ENCODE data around the gene ATP9B.

DNA sequence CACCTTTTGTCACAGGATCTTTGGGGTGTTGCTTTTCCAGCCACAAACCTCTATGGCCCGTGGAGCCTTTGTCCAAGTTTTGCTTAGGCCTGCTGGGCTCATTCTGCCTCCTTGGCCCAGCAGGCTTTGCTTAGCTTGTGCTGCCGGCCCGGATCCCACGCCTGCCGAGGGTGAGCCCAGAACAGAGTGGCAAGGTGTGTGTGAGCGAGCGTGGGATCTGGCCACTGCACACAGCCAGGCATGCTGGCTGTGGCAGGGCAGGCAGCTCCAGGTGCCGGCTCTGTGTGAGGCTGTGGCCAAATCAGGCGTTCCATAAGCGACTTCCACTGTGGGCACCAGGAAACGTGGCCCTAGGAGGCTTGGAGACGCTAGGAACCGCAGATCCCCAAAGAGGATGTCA, 97.5 kb downstream of the ATP9B start:
- TF ChIP-seq, protein P1, sequence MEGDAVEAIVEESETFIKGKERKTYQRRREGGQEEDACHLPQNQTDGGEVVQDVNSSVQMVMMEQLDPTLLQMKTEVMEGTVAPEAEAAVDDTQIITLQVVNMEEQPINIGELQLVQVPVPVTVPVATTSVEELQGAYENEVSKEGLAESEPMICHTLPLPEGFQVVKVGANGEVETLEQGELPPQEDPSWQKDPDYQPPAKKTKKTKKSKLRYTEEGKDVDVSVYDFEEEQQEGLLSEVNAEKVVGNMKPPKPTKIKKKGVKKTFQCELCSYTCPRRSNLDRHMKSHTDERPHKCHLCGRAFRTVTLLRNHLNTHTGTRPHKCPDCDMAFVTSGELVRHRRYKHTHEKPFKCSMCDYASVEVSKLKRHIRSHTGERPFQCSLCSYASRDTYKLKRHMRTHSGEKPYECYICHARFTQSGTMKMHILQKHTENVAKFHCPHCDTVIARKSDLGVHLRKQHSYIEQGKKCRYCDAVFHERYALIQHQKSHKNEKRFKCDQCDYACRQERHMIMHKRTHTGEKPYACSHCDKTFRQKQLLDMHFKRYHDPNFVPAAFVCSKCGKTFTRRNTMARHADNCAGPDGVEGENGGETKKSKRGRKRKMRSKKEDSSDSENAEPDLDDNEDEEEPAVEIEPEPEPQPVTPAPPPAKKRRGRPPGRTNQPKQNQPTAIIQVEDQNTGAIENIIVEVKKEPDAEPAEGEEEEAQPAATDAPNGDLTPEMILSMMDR (IDR thresholded peaks at IDR 0.05) = no peak
- TF ChIP-seq POLR2AphosphoS5 (IDR thresholded peaks at IDR 0.05) = no peak
- no peak for TF ChIP-seq EP300 (IDR thresholded peaks at IDR 0.05)
- no peak for TF ChIP-seq POLR2A (IDR thresholded peaks at IDR 0.05; ENCODE audit: low read depth)
